PC-3 (cell line): ENCODE measurements around the gene CD248. TPM values are rescaled to one million over a fixed set of nuclear protein-coding genes. Genes with fewer than 3 reads are reported as not detected.

Experiments
- ATAC-seq: fragments of 200-7000 bp; cut with Tn5 transposase; 2 replicates; pipeline ENCODE4 v1.9.1; 2020; ENCODE audit warnings: mild to moderate bottlenecking, moderate library complexity
- BruUV-seq: library from RNA; stranded (reverse); fragments of 400-500 nt; replicated peaks from 2 replicates; lab custom pipeline; 2021; lab: Mats Ljungman, UMichigan
- CTCF ChIA-PET: fragments of 300-600 bp; sonication (Branson Sonifier 250); formaldehyde crosslinking; loops from one replicate; lab custom pipeline; 2022; ENCODE audit warnings: antibody characterized with exemption; lab: Charles Lee
- POLR2A ChIA-PET: fragments of 300-600 bp; sonication (Branson Sonifier 250); formaldehyde crosslinking; loops from one replicate; lab custom pipeline; 2022; ENCODE audit warnings: antibody characterized with exemption; ENCODE audit not compliant: unreplicated experiment; lab: Charles Lee
- DNase-seq: peaks from one replicate; pipeline ENCODE4 v3.0.0-alpha.2; 2015
- H2AFZ ChIP-seq: fragments of 300-600 bp; sonication (generic); 2 replicates; pipeline ENCODE4 v1.6.0; 2016; ENCODE audit warnings: antibody characterized with exemption, low read length
- H3F3A ChIP-seq: fragments of 300-600 bp; sonication (generic); one replicate; pipeline ENCODE4 v1.6.0; 2017; ENCODE audit warnings: antibody characterized with exemption, low read length, control low read depth, mild to moderate bottlenecking; ENCODE audit not compliant: unreplicated experiment
- H3K27ac ChIP-seq: fragments of 300-600 bp; sonication (generic); 2 replicates; pipeline ENCODE4 v1.5.1; 2016; ENCODE audit warnings: mild to moderate bottlenecking, low read length
- H3K27me3 ChIP-seq: fragments of 300-600 bp; sonication (generic); 2 replicates; pipeline ENCODE4 v1.6.1; 2016; ENCODE audit warnings: low read length, mixed read lengths
- H3K36me3 ChIP-seq: fragments of 300-600 bp; sonication (generic); 2 replicates; pipeline ENCODE4 v1.6.1; 2016; ENCODE audit warnings: low read depth, mixed run types, low read length, mixed read lengths
- H3K4me1 ChIP-seq: fragments of 300-600 bp; sonication (generic); 2 replicates; pipeline ENCODE4 v1.5.1; 2016; ENCODE audit warnings: low read length; ENCODE audit not compliant: insufficient read depth
- H3K4me2 ChIP-seq: fragments of 300-600 bp; sonication (generic); 2 replicates; pipeline ENCODE4 v1.6.0; 2016; ENCODE audit warnings: low read length
- H3K4me3 ChIP-seq: fragments of 300-600 bp; sonication (generic); 2 replicates; pipeline ENCODE4 v1.5.1; 2016; ENCODE audit warnings: mild to moderate bottlenecking, low read length, mixed read lengths
- H3K79me2 ChIP-seq: fragments of 300-600 bp; sonication (generic); 2 replicates; pipeline ENCODE4 v1.6.1; 2017; ENCODE audit warnings: low read length, mixed read lengths
- H3K9ac ChIP-seq: fragments of 300-600 bp; sonication (generic); 2 replicates; pipeline ENCODE4 v1.6.0; 2016; ENCODE audit warnings: mild to moderate bottlenecking, low read length
- H3K9me2 ChIP-seq: fragments of 300-600 bp; sonication (generic); replicated peaks from 2 replicates; pipeline ENCODE4 v1.6.1; 2016; ENCODE audit warnings: mixed run types, low read length, mixed read lengths
- H3K9me3 ChIP-seq: fragments of 300-600 bp; sonication (generic); 2 replicates; pipeline ENCODE4 v1.6.1; 2016; ENCODE audit warnings: low read length, mixed read lengths
- H4K20me1 ChIP-seq: fragments of 300-600 bp; sonication (generic); 2 replicates; pipeline ENCODE4 v1.6.1; 2016; ENCODE audit warnings: low read length, mixed read lengths
- EZH2 ChIP-seq: fragments of 300-600 bp; sonication (generic); IDR thresholded peaks from one replicate; pipeline ENCODE4 v1.6.1; 2017; ENCODE audit warnings: antibody characterized with exemption, mild to moderate bottlenecking, low read length; ENCODE audit not compliant: unreplicated experiment
- EZH2phosphoT487 ChIP-seq: fragments of 300-600 bp; sonication (generic); IDR thresholded peaks from 2 replicates; pipeline ENCODE4 v1.6.1; 2018; ENCODE audit warnings: mild to moderate bottlenecking, antibody characterized with exemption, low read length, borderline replicate concordance
- intact Hi-C: fragments of 100-400 bp; cut with micrococcal nuclease; formaldehyde crosslinking; loops from 2 replicates; pipeline ENCODE4 v1.9.0; 2023
- total RNA-seq: library from RNA; depleted of rRNA; stranded (reverse); fragments of >200 nt; gene quantifications from 2 replicates; pipeline ENCODE4 v1.2.3, GENCODE V29; 2014
- TF ChIP-seq, protein P1 (sequence below): fragments of 300-600 bp; sonication (generic); conservative IDR thresholded peaks from 2 replicates; pipeline ENCODE4 v1.5.1; 2017; ENCODE audit warnings: antibody characterized with exemption, low read depth, mild to moderate bottlenecking, low read length

The CD248 gene
- total RNA-seq, 1 experiment from 2014 or later, result not detected

GRCh38 chr11:66336234-66337102 lies 19.6 kb upstream of the CD248 start, which contains the start of gene RIN1:
RIN1 (minus strand) TSS chr11:66336434; CDS start chr11:66336402, 32 bp downstream.
- DNase-seq, result peak; percentile 95
- peaks cover 7% of the 10 kb centered on the region for H3F3A ChIP-seq
- no peaks in the 10 kb centered on the region for H3K27me3 ChIP-seq
- peaks cover 17% of the 10 kb centered on the region for H3K79me2 ChIP-seq
- peaks cover 31% of the 10 kb centered on the region for H3K4me1 ChIP-seq
- H3K36me3 ChIP-seq, result peaks cover 31% of the 10 kb centered on the region; the same call in 1 of the 2 replicates
- intact Hi-C loops, result no loop called here
- H4K20me1 ChIP-seq, result no peaks in the 10 kb centered on the region
- peak; percentile 80 for ATAC-seq
- H3K9me3 ChIP-seq, result no peaks in the 10 kb centered on the region
- peak within 1 kb of the TSS; percentile 96 for H3K27ac ChIP-seq
- TF ChIP-seq EZH2 (no peak), EZH2phosphoT487 (peak; percentile 96)
- TF ChIP-seq, protein P1, sequence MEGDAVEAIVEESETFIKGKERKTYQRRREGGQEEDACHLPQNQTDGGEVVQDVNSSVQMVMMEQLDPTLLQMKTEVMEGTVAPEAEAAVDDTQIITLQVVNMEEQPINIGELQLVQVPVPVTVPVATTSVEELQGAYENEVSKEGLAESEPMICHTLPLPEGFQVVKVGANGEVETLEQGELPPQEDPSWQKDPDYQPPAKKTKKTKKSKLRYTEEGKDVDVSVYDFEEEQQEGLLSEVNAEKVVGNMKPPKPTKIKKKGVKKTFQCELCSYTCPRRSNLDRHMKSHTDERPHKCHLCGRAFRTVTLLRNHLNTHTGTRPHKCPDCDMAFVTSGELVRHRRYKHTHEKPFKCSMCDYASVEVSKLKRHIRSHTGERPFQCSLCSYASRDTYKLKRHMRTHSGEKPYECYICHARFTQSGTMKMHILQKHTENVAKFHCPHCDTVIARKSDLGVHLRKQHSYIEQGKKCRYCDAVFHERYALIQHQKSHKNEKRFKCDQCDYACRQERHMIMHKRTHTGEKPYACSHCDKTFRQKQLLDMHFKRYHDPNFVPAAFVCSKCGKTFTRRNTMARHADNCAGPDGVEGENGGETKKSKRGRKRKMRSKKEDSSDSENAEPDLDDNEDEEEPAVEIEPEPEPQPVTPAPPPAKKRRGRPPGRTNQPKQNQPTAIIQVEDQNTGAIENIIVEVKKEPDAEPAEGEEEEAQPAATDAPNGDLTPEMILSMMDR, result peak; percentile 44
- ChIA-PET POLR2A (interaction anchor here (0.6 to 1.9 kb wide), 3 partner anchors 24 to 985 kb away, joined by 3 to 16 read pairs (median 11); partner anchors contain the start of gene YIF1A), CTCF (interaction anchor here (0.6 to 2.6 kb wide), 6 partner anchors 9 to 78 kb away, joined by 3 to 21 read pairs (median 4); partner anchors contain the start of genes BRMS1 and YIF1A)
- BruUV-seq, result no TSS peak
- 0 out of 2 replicates have a peak within 1 kb of the TSS, but pooled peaks have one; percentile 14 for H2AFZ ChIP-seq
- no peaks in the 10 kb centered on the region for H3K9me2 ChIP-seq
- peak within 1 kb of the TSS; percentile 96 for H3K9ac ChIP-seq
- H3K4me2 ChIP-seq, result peak within 1 kb of the TSS; percentile 96
- peak within 1 kb of the TSS; percentile 81 for H3K4me3 ChIP-seq

DNA sequence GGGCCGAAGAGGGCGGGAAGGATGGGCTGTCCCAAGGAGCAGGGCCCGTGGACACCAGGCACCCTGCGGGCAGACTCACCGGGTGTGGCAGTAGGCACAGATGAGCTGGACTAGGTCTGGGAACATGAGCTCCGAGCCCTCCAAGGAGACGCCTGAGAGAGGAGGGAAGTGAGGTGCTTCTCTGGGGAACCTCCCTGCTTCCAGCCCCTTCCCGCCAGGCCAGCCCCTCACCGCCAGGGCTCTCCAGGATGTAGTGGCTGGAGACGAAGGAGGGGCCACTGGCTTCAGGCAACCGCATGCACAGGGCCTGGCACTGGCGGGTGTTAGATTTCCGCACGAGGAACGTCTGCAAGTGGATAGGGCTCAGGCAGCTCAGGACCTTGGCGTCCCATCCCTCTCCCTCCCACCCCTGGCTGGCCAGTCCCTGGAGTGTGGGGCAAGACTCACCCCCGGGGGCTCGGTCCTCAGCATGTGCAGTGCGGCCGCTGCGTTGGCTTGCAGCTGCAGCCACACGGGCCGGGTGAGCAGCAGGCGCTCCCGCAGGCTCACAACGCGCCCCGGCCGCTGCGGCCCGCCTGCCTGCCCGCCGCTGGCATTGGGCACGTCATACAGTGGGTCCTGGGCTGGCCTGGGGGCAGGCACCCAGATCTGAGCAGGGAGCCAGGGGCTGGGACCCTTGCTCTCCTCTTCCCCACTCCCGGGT lies 18.8 kb upstream of the CD248 start:
- BruUV-seq, result TSS peak; percentile 25
- H3K27me3 ChIP-seq, result no peaks in the 10 kb centered on the region
- H3K9ac ChIP-seq, result peak overlapping the region; percentile 96
- H4K20me1 ChIP-seq, result no peaks in the 10 kb centered on the region
- peak overlapping the region; percentile 96 for H3K27ac ChIP-seq
- H3K4me1 ChIP-seq, result peaks cover 31% of the 10 kb centered on the region
- POLR2A ChIA-PET, result interaction anchor here (0.6 to 1.9 kb wide), 5 partner anchors 8 to 985 kb away, joined by 3 to 16 read pairs (median 3); partner anchors contain the start of gene YIF1A
- H3K9me2 ChIP-seq, result no peaks in the 10 kb centered on the region
- H3K9me3 ChIP-seq, result no peaks in the 10 kb centered on the region
- H3K79me2 ChIP-seq, result peaks cover 17% of the 10 kb centered on the region
- no peak for TF ChIP-seq EZH2
- TF ChIP-seq, protein P1, result no peak
- no peak for TF ChIP-seq EZH2phosphoT487
- intact Hi-C loops, result no loop called here
- H3F3A ChIP-seq, result peaks cover 7% of the 10 kb centered on the region
- DNase-seq (peak; percentile 58), ATAC-seq (peak; percentile 31)
- CTCF ChIA-PET, result interaction anchor here (0.6 to 2.6 kb wide), 6 partner anchors 9 to 77 kb away, joined by 3 to 21 read pairs (median 4); partner anchors contain the start of genes BRMS1 and YIF1A
- H2AFZ ChIP-seq, result 0 out of 2 replicates have a peak overlapping the region, but pooled peaks have one; percentile 14
- H3K36me3 ChIP-seq, result peaks cover 27% of the 10 kb centered on the region; the same call in 1 of the 2 replicates
- H3K4me3 ChIP-seq, result peak overlapping the region; percentile 81
- peak overlapping the region; percentile 96 for H3K4me2 ChIP-seq
